HepG2 (cell line): Measurements from ENCODE around the gene GNPNAT1. TPM values are rescaled to one million over a fixed set of nuclear protein-coding genes. Genes with fewer than 3 reads are reported as not detected.

Source experiments
- CBX5 ChIP-seq: sonication (generic); formaldehyde crosslinking; IDR thresholded peaks from 2 replicates; pipeline ENCODE4 v1.4.0; 2020; ENCODE audit warnings: missing genetic modification reagents, borderline replicate concordance
- CENPBD1 ChIP-seq: sonication (generic); formaldehyde crosslinking; IDR thresholded peaks from 2 replicates; pipeline ENCODE4 v1.8.0; 2022; ENCODE audit warnings: missing genetic modification reagents, low read depth, mild to moderate bottlenecking, borderline replicate concordance
- DBP ChIP-seq: sonication (generic); formaldehyde crosslinking; IDR thresholded peaks from 2 replicates; pipeline ENCODE4 v1.4.0; 2020; ENCODE audit warnings: missing genetic modification reagents; ENCODE audit errors: not compliant biosample characterization
- E2F1 ChIP-seq: sonication (generic); formaldehyde crosslinking; IDR thresholded peaks from 2 replicates; pipeline ENCODE4 v1.5.0; 2020; ENCODE audit warnings: missing genetic modification reagents
- EEA1 ChIP-seq: sonication (generic); formaldehyde crosslinking; IDR thresholded peaks from 2 replicates; pipeline ENCODE4 v1.5.1; 2020; ENCODE audit warnings: mild to moderate bottlenecking, missing genetic modification reagents, borderline replicate concordance
- KAT2B ChIP-seq: fragments of 150-350 bp; IDR thresholded peaks from 2 replicates; pipeline ENCODE4 v1.6.1; 2014; ENCODE audit warnings: low read depth, low read length, borderline replicate concordance
- KLF12 ChIP-seq: sonication (generic); formaldehyde crosslinking; IDR thresholded peaks from 2 replicates; pipeline ENCODE4 v1.4.0; 2020; ENCODE audit warnings: missing genetic modification reagents, borderline replicate concordance
- MIXL1 ChIP-seq: IDR thresholded peaks from 2 replicates; pipeline ENCODE4 v1.6.1; 2016
- MTA1 ChIP-seq: sonication (generic); formaldehyde crosslinking; IDR thresholded peaks from 2 replicates; pipeline ENCODE4 v1.4.0; 2020; ENCODE audit warnings: missing genetic modification reagents, mild to moderate bottlenecking, borderline replicate concordance
- NFE2L2 ChIP-seq: fragments of 150-350 bp; IDR thresholded peaks from 2 replicates; pipeline ENCODE4 v1.6.1; 2014; ENCODE audit warnings: low read length
- NFRKB ChIP-seq: fragments of 450-650 bp; IDR thresholded peaks from 2 replicates; pipeline ENCODE4 v1.6.1; 2017
- NR2F6 ChIP-seq, 2 experiments: IDR thresholded peaks; 2 replicates each; pipeline ENCODE4 v1.6.1; 2016; ENCODE audit warnings: antibody characterized with exemption in 1 of 2, mild to moderate bottlenecking in 1 of 2
- RBFOX2 ChIP-seq: fragments of 200-400 bp; formaldehyde crosslinking; IDR thresholded peaks from 2 replicates; pipeline ENCODE4 v1.6.1; 2017; ENCODE audit warnings: low read depth, mild to moderate bottlenecking, low read length
- SP140L ChIP-seq: sonication (generic); formaldehyde crosslinking; IDR thresholded peaks from 2 replicates; pipeline ENCODE4 v1.4.0; 2020; ENCODE audit warnings: missing genetic modification reagents, borderline replicate concordance
- SP2 ChIP-seq: sonication (generic); formaldehyde crosslinking; IDR thresholded peaks from 2 replicates; pipeline ENCODE4 v1.5.1; 2020; ENCODE audit warnings: mild to moderate bottlenecking, missing genetic modification reagents
- TFE3 ChIP-seq: IDR thresholded peaks from 2 replicates; pipeline ENCODE4 v1.6.1; 2016
- ZBTB37 ChIP-seq: sonication (generic); formaldehyde crosslinking; IDR thresholded peaks from 2 replicates; pipeline ENCODE4 v1.4.0; 2020; ENCODE audit warnings: mild to moderate bottlenecking, missing genetic modification reagents
- ZNF224 ChIP-seq: sonication (generic); formaldehyde crosslinking; IDR thresholded peaks from 2 replicates; pipeline ENCODE4 v1.5.0; 2020; ENCODE audit warnings: mild to moderate bottlenecking, missing genetic modification reagents
- ZNF337 ChIP-seq: sonication (generic); formaldehyde crosslinking; IDR thresholded peaks from 2 replicates; pipeline ENCODE4 v1.5.1; 2020; ENCODE audit warnings: missing genetic modification reagents, low read depth, mild to moderate bottlenecking, borderline replicate concordance
- ZNF503 ChIP-seq: sonication (generic); formaldehyde crosslinking; IDR thresholded peaks from 2 replicates; pipeline ENCODE4 v1.4.0; 2020; ENCODE audit warnings: missing genetic modification reagents
- ZNF543 ChIP-seq: sonication (generic); formaldehyde crosslinking; IDR thresholded peaks from 2 replicates; pipeline ENCODE4 v1.4.0; 2020; ENCODE audit warnings: mild to moderate bottlenecking, missing genetic modification reagents
- ZNF713 ChIP-seq: sonication (generic); formaldehyde crosslinking; IDR thresholded peaks from 2 replicates; pipeline ENCODE4 v1.4.0; 2020; ENCODE audit warnings: mild to moderate bottlenecking, missing genetic modification reagents
- polyA plus RNA-seq, 8 experiments: library from polyadenylated mRNA; depleted of rRNA in 3 of 8; stranded (reverse) in 7 of 8; unstranded in 1 of 8; fragments of >200 nt; fragmentation: Illumina TruSeq in 4 of 8; extraction: Trizol in 4 of 8; gene quantifications; 2 replicates each; pipeline versions ENCODE4 v1.2.1 to v1.2.3, GENCODE V29; 2011 to 2016; ENCODE audit warnings: low read depth in 4 of 8, missing spikeins in 1 of 8, mixed read lengths in 1 of 8; ENCODE audit not compliant: insufficient read depth in 1 of 8
- total RNA-seq, 5 experiments: library from RNA; depleted of rRNA; stranded (reverse); fragments of >200 nt; fragmentation: Illumina TruSeq; extraction: Trizol; gene quantifications; 2 replicates each; pipeline ENCODE4 v1.2.3, GENCODE V29; 2016; ENCODE audit warnings: low read depth in 1 of 5

Gene GNPNAT1
- total and polyA plus RNA-seq, 2 of the 13 experiments (the other 11 are each of a cell fraction or from before 2014, with no cell fraction given), result 38.3 to 54.9 TPM

- TF ChIP-seq TFE3 (CRISPR knock-in tag) (no peak; the same call in 1 of the 2 replicates), MTA1 (CRISPR knock-in tag) (peak; percentile 76; the same call in 1 of the 2 replicates), ZBTB37 (CRISPR knock-in tag) (peak; percentile 78), SP2 (CRISPR knock-in tag) (no peak), DBP (CRISPR knock-in tag) (no peak), NR2F6 (IDR thresholded peaks at IDR 0.05) (no peak; the same call in 1 of the 2 replicates), NR2F6 (CRISPR knock-in tag; IDR thresholded peaks at IDR 0.05) (no peak; the same call in 1 of the 2 replicates), EEA1 (CRISPR knock-in tag) (peak; percentile 69; the same call in 1 of the 2 replicates), ZNF713 (CRISPR knock-in tag) (0 out of 2 replicates have a peak, but pooled peaks have one; percentile 40), NFRKB (no peak), E2F1 (CRISPR knock-in tag) (peak; percentile 37), MIXL1 (CRISPR knock-in tag) (peak; percentile 43), ZNF503 (CRISPR knock-in tag) (no peak; the same call in none of the 2 replicates), CENPBD1 (no peak), CBX5 (CRISPR knock-in tag) (peak; percentile 73), ZNF337 (CRISPR knock-in tag) (0 out of 2 replicates have a peak, but pooled peaks have one; percentile 41), NFE2L2 (no peak), RBFOX2 (peak; percentile 94), KLF12 (CRISPR knock-in tag) (peak; percentile 64; the same call in 1 of the 2 replicates), KAT2B (no peak), SP140L (CRISPR knock-in tag) (no peak), ZNF224 (CRISPR knock-in tag) (no peak), ZNF543 (CRISPR knock-in tag) (peak; percentile 88)
These were observed at the start of gene GNPNAT1 (continued) for GRCh38 chr14:52791223-52792096.
